Activated T-helper 1 cell treated with anti-CD3 and anti-CD28 coated beads, Interleukin-2, amount 50 U/mL, for 16 hours (primary cell): ENCODE data around the gene SENP6.
A peak's percentile ranks its signal among the peaks of the same experiment; 100 is the strongest.
"Not testable (repeated sequence)": the region's sequence is repeated elsewhere in the genome, so short reads cannot be mapped to it uniquely, and the experiment has no call there.

Experiments
- DNase-seq, 2 donors: peaks; one replicate each; pipeline ENCODE4 v3.0.0-alpha.2; 2020; ENCODE audit warnings: low read depth in 1 of 2, low spot score in 1 of 2

SENP6 gene

GRCh38 chr6:75601304-75602245, at the start of gene SENP6:
SENP6 (plus strand) TSS chr6:75601880; CDS start chr6:75602525, 645 bp downstream.
- DNase-seq, result peak; percentile 39 to 65

GRCh38 chr6:75556240-75556639, 45.4 kb upstream of the SENP6 start:
- DNase-seq, result no peak

GRCh38 chr6:75557068-75557467, 44.6 kb upstream of the SENP6 start:
- DNase-seq, result no peak

GRCh38 chr6:75563032-75563431, 38.6 kb upstream of the SENP6 start:
- no peak for DNase-seq

- DNase-seq, result no peak
Observed at GRCh38 chr6:75566137-75566767, 35.4 kb upstream of the SENP6 start.

- no peak for DNase-seq
Observed at GRCh38 chr6:75568100-75568499, 33.6 kb upstream of the SENP6 start.

GRCh38 chr6:75568965-75569364, 32.7 kb upstream of the SENP6 start:
- no peak for DNase-seq

GRCh38 chr6:75570671-75571070, 31.0 kb upstream of the SENP6 start:
- DNase-seq, result not testable (repeated sequence)

GRCh38 chr6:75572072-75572471, 29.6 kb upstream of the SENP6 start:
- DNase-seq, result no peak

GRCh38 chr6:75579951-75580350, 21.7 kb upstream of the SENP6 start:
- no peak for DNase-seq

- DNase-seq, result no peak
Observed at GRCh38 chr6:75581231-75581630, 20.4 kb upstream of the SENP6 start.

- DNase-seq, result not testable (repeated sequence)
Observed at GRCh38 chr6:75584552-75584951, 17.1 kb upstream of the SENP6 start.

- DNase-seq, result no peak
Observed at GRCh38 chr6:75588948-75589347, 12.7 kb upstream of the SENP6 start.

GRCh38 chr6:75590370-75590769, 11.3 kb upstream of the SENP6 start:
- no peak for DNase-seq

- DNase-seq, result not testable (repeated sequence)
Observed at GRCh38 chr6:75596380-75596779, 5.3 kb upstream of the SENP6 start.

- no peak for DNase-seq
Observed at GRCh38 chr6:75600768-75601167, 912 bp upstream of the SENP6 start.

GRCh38 chr6:75602246-75603105, 796 bp downstream of the SENP6 start:
- peak; percentile 17 to 38 for DNase-seq

GRCh38 chr6:75603106-75603420, 1.4 kb downstream of the SENP6 start:
- DNase-seq, result no peak

GRCh38 chr6:75604294-75604693, 2.6 kb downstream of the SENP6 start:
- no peak for DNase-seq

- no peak for DNase-seq
Observed at GRCh38 chr6:75605635-75606034, 4.0 kb downstream of the SENP6 start.

- DNase-seq, result no peak
Observed at GRCh38 chr6:75608304-75608703, 6.6 kb downstream of the SENP6 start.
